LNCaP clone FGC (cell line): ENCODE measurements around the gene GAGE10.
A peak's percentile ranks its signal among the peaks of the same experiment; 100 is the strongest.
"Not testable (repeated sequence)": the region's sequence is repeated elsewhere in the genome, so short reads cannot be mapped to it uniquely, and the experiment has no call there.

ENCODE experiments used
- DNase-seq: peaks from one replicate; pipeline ENCODE4 v3.0.0-alpha.2; 2011; ENCODE audit warnings: low read depth
- H3K4me3 ChIP-seq: 2 replicates; pipeline ENCODE4 v1.5.1; 2011; ENCODE audit warnings: mild to moderate bottlenecking, low read depth, low read length, control low read depth
- CTCF ChIP-seq: IDR thresholded peaks from 2 replicates; pipeline ENCODE4 v1.5.1; 2012; ENCODE audit warnings: mild to moderate bottlenecking; ENCODE audit not compliant: control insufficient read depth, insufficient read depth; ENCODE audit errors: extremely low read depth

The GAGE10 gene

GRCh38 chrX:49286581-49286980 is 16.9 kb upstream of the GAGE10 start:
- no peak for TF ChIP-seq CTCF
- H3K4me3 ChIP-seq, result no peak overlapping the region
- no peak for DNase-seq

GRCh38 chrX:49287665-49288064 is 15.8 kb upstream of the GAGE10 start:
- H3K4me3 ChIP-seq, result no peak overlapping the region
- DNase-seq, result no peak

GRCh38 chrX:49290215-49290614 is 13.2 kb upstream of the GAGE10 start:
- DNase-seq, result no peak
- TF ChIP-seq CTCF, result no peak
- H3K4me3 ChIP-seq, result no peak overlapping the region

More at GRCh38 chrX:49287665-49288064, 15.8 kb upstream of the GAGE10 start:
- TF ChIP-seq CTCF, result no peak

GRCh38 chrX:49291615-49292337 is 11.7 kb upstream of the GAGE10 start:
- TF ChIP-seq CTCF, result peak; percentile 59
- no peak for DNase-seq
- H3K4me3 ChIP-seq, result no peak overlapping the region

GRCh38 chrX:49292400-49293362 is 10.8 kb upstream of the GAGE10 start:
- no peak for DNase-seq
- H3K4me3 ChIP-seq, result no peak overlapping the region
- TF ChIP-seq CTCF, result no peak

- H3K4me3 ChIP-seq, DNase-seq: not testable (repeated sequence)
Measured at GRCh38 chrX:49299293-49299692, 4.2 kb upstream of the GAGE10 start.

- no peak for TF ChIP-seq CTCF
- no peak for DNase-seq
- H3K4me3 ChIP-seq, result no peak overlapping the region
Measured at GRCh38 chrX:49300703-49301102, 2.7 kb upstream of the GAGE10 start.

GRCh38 chrX:49307775-49308174 is 4.3 kb downstream of the GAGE10 start:
- H3K4me3 ChIP-seq, DNase-seq: not testable (repeated sequence)
